HepG2 (cell line): ENCODE results near the gene PLXDC2. TPM values are rescaled to one million over a fixed set of nuclear protein-coding genes. Genes with fewer than 3 reads are reported as not detected.

Experiments
- ATAC-seq: fragments of 200-7000 bp; cut with Tn5 transposase; 3 replicates; pipeline ENCODE4 v1.9.1; 2020; ENCODE audit warnings: mild to moderate bottlenecking, moderate library complexity
- BruUV-seq: library from RNA; stranded (reverse); fragments of 400-500 nt; replicated peaks from 2 replicates; lab custom pipeline; 2021; lab: Mats Ljungman, UMichigan
- CTCF ChIA-PET: fragments of 300-600 bp; formaldehyde crosslinking; extraction: SDS; loops from one replicate; lab custom pipeline; 2021; ENCODE audit warnings: low total read pairs, inconsistent platforms, low intra/inter-chr PET ratio; lab: Yijun Ruan, JAX
- POLR2A ChIA-PET: fragments of 350-600 bp; sonication (Branson Sonifier 250); formaldehyde crosslinking; loops from one replicate; lab custom pipeline; 2020; ENCODE audit warnings: antibody characterized with exemption, inconsistent platforms; lab: Yijun Ruan, JAX
- DNase-seq: peaks from one replicate; pipeline ENCODE4 v3.0.0-alpha.2; 2015; ENCODE audit warnings: low spot score
- FAIRE-seq: peaks from 3 replicates; lab custom pipeline; 2011; peaks lifted over from hg19 to GRCh38; lab: Jason Lieb, UNC
- H2AFZ ChIP-seq: one replicate; pipeline ENCODE4 v1.6.1; 2011; ENCODE audit warnings: low read length, inconsistent platforms
- H3K27ac ChIP-seq: fragments of 300-600 bp; 3 replicates; pipeline ENCODE4 v1.8.0; 2011; ENCODE audit warnings: mixed run types, mild to moderate bottlenecking, mixed read lengths, low read length, inconsistent platforms; ENCODE audit not compliant: insufficient read depth; ENCODE audit errors: extremely low read length
- H3K27me3 ChIP-seq, 2 experiments: fragments of 200-600 bp in 1 of 2; 2 replicates in 1 of 2; 3 replicates in 1 of 2; pipeline versions ENCODE4 v1.6.0 to v1.8.0; 2011; ENCODE audit warnings: low read length in 2 of 2, mild to moderate bottlenecking in 2 of 2, moderate library complexity in 2 of 2, inconsistent platforms in 1 of 2; ENCODE audit not compliant: insufficient read depth in 2 of 2, control insufficient read depth in 1 of 2
- H3K36me3 ChIP-seq, 2 experiments: fragments of 200-600 bp in 1 of 2; replicated peaks in 1 of 2; 2 replicates in 1 of 2; 3 replicates in 1 of 2; pipeline versions ENCODE4 v1.5.1 to v1.8.0; 2011; ENCODE audit warnings: low read length in 2 of 2, inconsistent platforms in 1 of 2; ENCODE audit not compliant: insufficient read depth in 2 of 2, control insufficient read depth in 1 of 2
- H3K4me1 ChIP-seq: 2 replicates; pipeline ENCODE4 v1.5.1; 2012; ENCODE audit warnings: low read length, inconsistent platforms; ENCODE audit not compliant: insufficient read depth
- H3K4me2 ChIP-seq: 2 replicates; pipeline ENCODE4 v1.6.0; 2011; ENCODE audit warnings: low read depth, low read length, inconsistent platforms
- H3K4me3 ChIP-seq, 3 experiments: fragments of 200-600 bp in 1 of 3; sonication (generic), shearing (Covaris generic) in 1 of 3; replicated peaks in 1 of 3; 2 replicates each; pipeline ENCODE4 v1.5.1; 2011 to 2016; ENCODE audit warnings: low read length in 3 of 3, inconsistent platforms in 2 of 3, low read depth in 2 of 3, mild to moderate bottlenecking in 2 of 3, control low read depth in 1 of 3, mixed read lengths in 1 of 3; ENCODE audit not compliant: insufficient read depth in 1 of 3
- H3K79me2 ChIP-seq: one replicate; pipeline ENCODE4 v1.6.1; 2011; ENCODE audit warnings: low read length, inconsistent platforms; ENCODE audit not compliant: insufficient read depth
- H3K9ac ChIP-seq: 2 replicates; pipeline ENCODE4 v1.6.0; 2011; ENCODE audit warnings: mild to moderate bottlenecking, low read depth, low read length, inconsistent platforms; ENCODE audit not compliant: insufficient read depth
- H3K9me3 ChIP-seq: 2 replicates; pipeline ENCODE4 v1.5.1; 2012; ENCODE audit warnings: mild to moderate bottlenecking, low read length
- H4K20me1 ChIP-seq: 2 replicates; pipeline ENCODE4 v1.6.0; 2011; ENCODE audit warnings: inconsistent platforms, mild to moderate bottlenecking, low read length, moderate library complexity; ENCODE audit not compliant: insufficient read depth
- ATF7 ChIP-seq, 2 experiments: fragments of 450-650 bp in 1 of 2; sonication (generic) in 1 of 2; formaldehyde crosslinking in 1 of 2; IDR thresholded peaks; 2 replicates each; pipeline versions ENCODE4 v1.4.0 to v1.6.1; 2016 to 2020; ENCODE audit warnings: antibody characterized with exemption in 1 of 2, mild to moderate bottlenecking in 1 of 2, missing genetic modification reagents in 1 of 2
- CREM ChIP-seq, 2 experiments: sonication (generic) in 1 of 2; formaldehyde crosslinking in 1 of 2; IDR thresholded peaks; 2 replicates each; pipeline versions ENCODE4 v1.4.0 to v1.6.1; 2016 to 2020; ENCODE audit warnings: antibody characterized with exemption in 1 of 2, mild to moderate bottlenecking in 1 of 2, missing genetic modification reagents in 1 of 2
- FOXA1 ChIP-seq, 2 experiments: fragments of 450-650 bp in 1 of 2; sonication (generic) in 1 of 2; formaldehyde crosslinking in 1 of 2; IDR thresholded peaks; 2 replicates each; pipeline versions ENCODE4 v1.4.0 to v1.6.1; 2016 to 2020; ENCODE audit warnings: missing genetic modification reagents in 1 of 2
- GPN1 ChIP-seq: sonication (generic); formaldehyde crosslinking; IDR thresholded peaks from 2 replicates; pipeline ENCODE4 v1.5.1; 2020; ENCODE audit warnings: missing genetic modification reagents, borderline replicate concordance
- MEIS2 ChIP-seq: sonication (generic); formaldehyde crosslinking; IDR thresholded peaks from 2 replicates; pipeline ENCODE4 v1.9.0; 2021; ENCODE audit warnings: mild to moderate bottlenecking, missing genetic modification reagents
- POLR2G ChIP-seq: fragments of 200-400 bp; formaldehyde crosslinking; IDR thresholded peaks from 2 replicates; pipeline ENCODE4 v1.6.1; 2018; ENCODE audit warnings: mild to moderate bottlenecking, low read depth, low read length, moderate library complexity
- SMYD3 ChIP-seq: sonication (generic); formaldehyde crosslinking; IDR thresholded peaks from 2 replicates; pipeline ENCODE4 v1.8.1; 2023; ENCODE audit warnings: mild to moderate bottlenecking, missing genetic modification reagents
- ZNF160 ChIP-seq: sonication (generic); formaldehyde crosslinking; IDR thresholded peaks from 2 replicates; pipeline ENCODE4 v1.8.0; 2022; ENCODE audit warnings: mild to moderate bottlenecking, inconsistent platforms, missing genetic modification reagents
- ZNF234 ChIP-seq: sonication (generic); formaldehyde crosslinking; conservative IDR thresholded peaks from 2 replicates; pipeline ENCODE4 v1.5.1; 2020; ENCODE audit warnings: mild to moderate bottlenecking, missing genetic modification reagents
- ZNF335 ChIP-seq: sonication (generic); formaldehyde crosslinking; IDR thresholded peaks from 2 replicates; pipeline ENCODE4 v1.4.0; 2020; ENCODE audit warnings: missing genetic modification reagents
- ZNF34 ChIP-seq: sonication (generic); formaldehyde crosslinking; IDR thresholded peaks from 2 replicates; pipeline ENCODE4 v1.4.0; 2020; ENCODE audit warnings: mild to moderate bottlenecking, missing genetic modification reagents, borderline replicate concordance
- ZNF501 ChIP-seq: sonication (generic); formaldehyde crosslinking; IDR thresholded peaks from 2 replicates; pipeline ENCODE4 v1.5.1; 2020; ENCODE audit warnings: mild to moderate bottlenecking, moderate library complexity, missing genetic modification reagents
- ZNF720 ChIP-seq: sonication (generic); formaldehyde crosslinking; IDR thresholded peaks from 2 replicates; pipeline ENCODE4 v1.4.0; 2020; ENCODE audit warnings: missing genetic modification reagents
- WGBS: methylation state at CpG from one replicate; pipeline ENCODE4 v1.1.6; 2017; ENCODE audit warnings: low lambda C conversion rate; 5-methylcytosine and 5-hydroxymethylcytosine counted together
- in situ Hi-C: cut with HindIII; loops from 2 replicates; pipeline ENCODE4 v1.10.0; 2017; ENCODE audit warnings: low pct_unique_long_range_greater_than_20kb; ENCODE audit not compliant: extremely low pct_ligation_motif_present
- intact Hi-C: fragments of 100-400 bp; cut with micrococcal nuclease; formaldehyde crosslinking; loops from one replicate; pipeline ENCODE4 v1.10.0; 2022; ENCODE audit not compliant: unreplicated experiment
- polyA plus RNA-seq, 8 experiments: library from polyadenylated mRNA; depleted of rRNA in 3 of 8; stranded (reverse) in 7 of 8; unstranded in 1 of 8; fragments of >200 nt; fragmentation: Illumina TruSeq in 4 of 8; extraction: Trizol in 4 of 8; gene quantifications; 2 replicates each; pipeline versions ENCODE4 v1.2.1 to v1.2.3, GENCODE V29; 2011 to 2016; ENCODE audit warnings: low read depth in 4 of 8, missing spikeins in 1 of 8, mixed read lengths in 1 of 8; ENCODE audit not compliant: insufficient read depth in 1 of 8
- total RNA-seq, 5 experiments: library from RNA; depleted of rRNA; stranded (reverse); fragments of >200 nt; fragmentation: Illumina TruSeq; extraction: Trizol; gene quantifications; 2 replicates each; pipeline ENCODE4 v1.2.3, GENCODE V29; 2016; ENCODE audit warnings: low read depth in 1 of 5
- TF ChIP-seq, protein P1 (sequence below): sonication (generic); formaldehyde crosslinking; IDR thresholded peaks from 2 replicates; pipeline ENCODE4 v1.4.0; 2020; ENCODE audit warnings: missing genetic modification reagents, borderline replicate concordance

Gene PLXDC2
- total and polyA plus RNA-seq, 2 of the 13 experiments (the other 11 are each of a cell fraction or from before 2014, with no cell fraction given): 2.1 to 2.4 TPM

GRCh38 chr10:20303453-20304152 lies 487.4 kb downstream of the PLXDC2 start:
- 0% methylated on average over 2 of the region's 2 CpGs for WGBS
- no peak overlapping the region for H3K27ac ChIP-seq
- TF ChIP-seq ATF7 (IDR thresholded peaks at IDR 0.05) (peak; percentile 69), ATF7 (CRISPR knock-in tag; IDR thresholded peaks at IDR 0.05) (no peak), SMYD3 (CRISPR knock-in tag) (no peak), FOXA1 (IDR thresholded peaks at IDR 0.05) (no peak), FOXA1 (CRISPR knock-in tag; IDR thresholded peaks at IDR 0.05) (0 out of 2 replicates have a peak, but pooled peaks have one; percentile 14)
- peaks cover 50% of the 10 kb centered on the region for H3K9me3 ChIP-seq
- no peaks in the 10 kb centered on the region for H3K4me1 ChIP-seq
- no peaks in the 10 kb centered on the region for H3K79me2 ChIP-seq
- in situ Hi-C loops (no loop called here), intact Hi-C loops (no loop called here)
- no peaks in the 10 kb centered on the region for H3K27me3 ChIP-seq
- no peak; the same call in 2 of the 3 replicates for ATAC-seq
- no peak for FAIRE-seq
- no peak overlapping the region for H3K9ac ChIP-seq
- no peak overlapping the region for H3K4me3 ChIP-seq
- CTCF ChIA-PET: no interaction called here
- no peak overlapping the region for H3K4me2 ChIP-seq
- DNase-seq: peak; percentile 7
- no peak overlapping the region for H2AFZ ChIP-seq
- no peaks in the 10 kb centered on the region for H4K20me1 ChIP-seq
- POLR2A ChIA-PET: no interaction called here
- BruUV-seq: no TSS peak
- H3K36me3 ChIP-seq: no peaks in the 10 kb centered on the region

DNA sequence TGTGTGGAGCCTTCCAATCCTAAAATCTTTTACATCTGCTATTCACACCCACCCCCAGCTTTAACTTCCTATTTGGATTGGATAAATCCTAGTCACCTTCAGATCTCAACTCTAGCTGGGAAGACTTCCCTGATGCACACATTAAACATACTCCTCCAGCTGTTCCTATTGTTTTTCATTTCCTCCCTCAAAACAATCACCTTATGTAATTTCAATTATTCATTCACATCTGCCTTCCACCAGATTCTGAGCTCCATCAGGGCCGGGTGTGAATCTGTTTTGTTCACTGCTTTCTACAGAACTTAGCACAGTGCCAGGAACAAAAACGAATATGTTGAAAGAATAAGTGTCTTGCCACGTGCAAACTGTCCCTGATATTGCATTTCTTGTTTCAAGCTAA lies 497.4 kb downstream of the PLXDC2 start:
- H3K9me3 ChIP-seq: peaks cover 87% of the 10 kb centered on the region
- DNase-seq (no peak), FAIRE-seq (no peak), ATAC-seq (no peak)
- intact Hi-C loops (no loop called here), in situ Hi-C loops (no loop called here)
- H3K27me3 ChIP-seq: no peaks in the 10 kb centered on the region
- no peaks in the 10 kb centered on the region for H3K79me2 ChIP-seq
- no TSS peak for BruUV-seq
- POLR2A ChIA-PET: no interaction called here
- H3K27ac ChIP-seq: no peak overlapping the region
- H3K9ac ChIP-seq: no peak overlapping the region
- no peaks in the 10 kb centered on the region for H3K36me3 ChIP-seq
- H3K4me2 ChIP-seq: no peak overlapping the region
- H4K20me1 ChIP-seq: no peaks in the 10 kb centered on the region
- H2AFZ ChIP-seq: no peak overlapping the region
- WGBS: under 1% methylated on average over 3 of the region's 3 CpGs
- CTCF ChIA-PET: no interaction called here
- no peaks in the 10 kb centered on the region for H3K4me1 ChIP-seq
- H3K4me3 ChIP-seq: no peak overlapping the region
- TF ChIP-seq ZNF160 (no peak), MEIS2 (CRISPR knock-in tag) (no peak), ZNF720 (CRISPR knock-in tag) (no peak), POLR2G (no peak), ZNF335 (CRISPR knock-in tag) (no peak), ZNF34 (CRISPR knock-in tag) (no peak), ZNF501 (CRISPR knock-in tag) (no peak), CREM (IDR thresholded peaks at IDR 0.05) (no peak), CREM (CRISPR knock-in tag; IDR thresholded peaks at IDR 0.05) (no peak), GPN1 (CRISPR knock-in tag) (no peak), ZNF234 (CRISPR knock-in tag) (no peak)
- TF ChIP-seq, protein P1, sequence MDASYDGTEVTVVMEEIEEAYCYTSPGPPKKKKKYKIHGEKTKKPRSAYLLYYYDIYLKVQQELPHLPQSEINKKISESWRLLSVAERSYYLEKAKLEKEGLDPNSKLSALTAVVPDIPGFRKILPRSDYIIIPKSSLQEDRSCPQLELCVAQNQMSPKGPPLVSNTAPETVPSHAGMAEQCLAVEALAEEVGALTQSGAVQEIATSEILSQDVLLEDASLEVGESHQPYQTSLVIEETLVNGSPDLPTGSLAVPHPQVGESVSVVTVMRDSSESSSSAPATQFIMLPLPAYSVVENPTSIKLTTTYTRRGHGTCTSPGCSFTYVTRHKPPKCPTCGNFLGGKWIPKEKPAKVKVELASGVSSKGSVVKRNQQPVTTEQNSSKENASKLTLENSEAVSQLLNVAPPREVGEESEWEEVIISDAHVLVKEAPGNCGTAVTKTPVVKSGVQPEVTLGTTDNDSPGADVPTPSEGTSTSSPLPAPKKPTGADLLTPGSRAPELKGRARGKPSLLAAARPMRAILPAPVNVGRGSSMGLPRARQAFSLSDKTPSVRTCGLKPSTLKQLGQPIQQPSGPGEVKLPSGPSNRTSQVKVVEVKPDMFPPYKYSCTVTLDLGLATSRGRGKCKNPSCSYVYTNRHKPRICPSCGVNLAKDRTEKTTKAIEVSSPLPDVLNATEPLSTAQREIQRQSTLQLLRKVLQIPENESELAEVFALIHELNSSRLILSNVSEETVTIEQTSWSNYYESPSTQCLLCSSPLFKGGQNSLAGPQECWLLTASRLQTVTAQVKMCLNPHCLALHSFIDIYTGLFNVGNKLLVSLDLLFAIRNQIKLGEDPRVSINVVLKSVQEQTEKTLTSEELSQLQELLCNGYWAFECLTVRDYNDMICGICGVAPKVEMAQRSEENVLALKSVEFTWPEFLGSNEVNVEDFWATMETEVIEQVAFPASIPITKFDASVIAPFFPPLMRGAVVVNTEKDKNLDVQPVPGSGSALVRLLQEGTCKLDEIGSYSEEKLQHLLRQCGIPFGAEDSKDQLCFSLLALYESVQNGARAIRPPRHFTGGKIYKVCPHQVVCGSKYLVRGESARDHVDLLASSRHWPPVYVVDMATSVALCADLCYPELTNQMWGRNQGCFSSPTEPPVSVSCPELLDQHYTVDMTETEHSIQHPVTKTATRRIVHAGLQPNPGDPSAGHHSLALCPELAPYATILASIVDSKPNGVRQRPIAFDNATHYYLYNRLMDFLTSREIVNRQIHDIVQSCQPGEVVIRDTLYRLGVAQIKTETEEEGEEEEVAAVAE (CRISPR knock-in tag): no peak
